ENCODE results near the gene APLP2.

Gene APLP2

GRCh38 chr11:130114726-130115125 lies 45.0 kb downstream of the APLP2 start:
- Histone ChIP-seq H3K27ac (no peak overlapping the region), H3K4me1 (ENCODE audit: control insufficient read depth in 1 of 2, insufficient read depth in 1 of 2, low read depth in 1 of 2, low read length in 1 of 2) (peaks cover 8 to 14% of the 10 kb centered on the region in 2 experiments), H3K27me3 (no peaks in the 10 kb centered on the region), H3K4me3 (ENCODE audit: low read depth in 1 of 2, low read length in 1 of 2) (no peak overlapping the region), H3K9me3 (no peaks in the 10 kb centered on the region), H3K36me3 (peaks cover 38% of the 10 kb centered on the region)
- TF ChIP-seq CTCF (IDR thresholded peaks at IDR 0.05), result no peak

- Histone ChIP-seq H3K36me3 (peaks cover 33% of the 10 kb centered on the region), H3K4me1 (ENCODE audit: control insufficient read depth in 1 of 2, insufficient read depth in 1 of 2, low read depth in 1 of 2, low read length in 1 of 2) (peaks cover 8 to 14% of the 10 kb centered on the region in 2 experiments), H3K27ac (no peak overlapping the region), H3K27me3 (no peaks in the 10 kb centered on the region), H3K4me3 (ENCODE audit: low read depth in 1 of 2, low read length in 1 of 2) (no peak overlapping the region), H3K9me3 (no peaks in the 10 kb centered on the region)
- TF ChIP-seq CTCF (IDR thresholded peaks at IDR 0.05), result no peak
Observed at GRCh38 chr11:130115218-130115617, 45.5 kb downstream of the APLP2 start.

GRCh38 chr11:130118165-130118564 lies 48.5 kb downstream of the APLP2 start:
- Histone ChIP-seq H3K27me3 (no peaks in the 10 kb centered on the region), H3K27ac (peak overlapping the region; percentile 57), H3K9me3 (no peaks in the 10 kb centered on the region), H3K4me1 (ENCODE audit: control insufficient read depth in 1 of 2, insufficient read depth in 1 of 2, low read depth in 1 of 2, low read length in 1 of 2) (peaks cover 35 to 41% of the 10 kb centered on the region in 2 experiments), H3K36me3 (peaks cover 15% of the 10 kb centered on the region), H3K4me3 (ENCODE audit: low read depth in 1 of 2, low read length in 1 of 2) (no peak overlapping the region)
- no peak for TF ChIP-seq CTCF (IDR thresholded peaks at IDR 0.05)

- peaks cover 41 to 48% of the 10 kb centered on the region in 2 experiments for H3K4me1 ChIP-seq (ENCODE audit: control insufficient read depth in 1 of 2, insufficient read depth in 1 of 2, low read depth in 1 of 2, low read length in 1 of 2)
- no peak for TF ChIP-seq CTCF (IDR thresholded peaks at IDR 0.05)
- no peaks in the 10 kb centered on the region for H3K9me3 ChIP-seq
- H3K36me3 ChIP-seq, result peaks cover 17% of the 10 kb centered on the region
- H3K4me3 ChIP-seq (ENCODE audit: low read depth in 1 of 2, low read length in 1 of 2), result no peak overlapping the region
- peak overlapping the region; percentile 57 for H3K27ac ChIP-seq
- no peaks in the 10 kb centered on the region for H3K27me3 ChIP-seq
Observed at GRCh38 chr11:130118636-130119387, 49.1 kb downstream of the APLP2 start.

- H3K4me3 ChIP-seq (ENCODE audit: low read depth in 1 of 2, low read length in 1 of 2), result no peak overlapping the region
- no peaks in the 10 kb centered on the region for H3K9me3 ChIP-seq
- no peak for TF ChIP-seq CTCF (IDR thresholded peaks at IDR 0.05)
- H3K4me1 ChIP-seq (ENCODE audit: control insufficient read depth in 1 of 2, insufficient read depth in 1 of 2, low read depth in 1 of 2, low read length in 1 of 2), result peaks cover 53 to 60% of the 10 kb centered on the region in 2 experiments
- no peak overlapping the region for H3K27ac ChIP-seq
- no peaks in the 10 kb centered on the region for H3K27me3 ChIP-seq
- peaks cover 18% of the 10 kb centered on the region for H3K36me3 ChIP-seq
Observed at GRCh38 chr11:130120045-130120444, 50.4 kb downstream of the APLP2 start.

Data from neutrophil (primary cell).